ENCODE measurements around the gene BSDC1. TPM values are rescaled to one million over a fixed set of nuclear protein-coding genes. Genes with fewer than 3 reads are reported as not detected.

Gene BSDC1
- total RNA-seq, 1 donor from 2014 or later: 101 TPM

GRCh38 chr1:32336591-32336932 is 57.7 kb downstream of the BSDC1 start:
- no peak for DNase-seq (ENCODE audit: low spot score)

- DNase-seq (ENCODE audit: low spot score): peak; percentile 80
Observed at GRCh38 chr1:32335790-32336590, 58.3 kb downstream of the BSDC1 start, which contains the start of gene MARCKSL1. MARCKSL1 (minus strand) TSS chr1:32336233; CDS start chr1:32336033, 200 bp downstream.

GRCh38 chr1:32335535-32335789 is 58.8 kb downstream of the BSDC1 start:
- no peak for DNase-seq (ENCODE audit: low spot score)

GRCh38 chr1:32334864-32335534 is 59.2 kb downstream of the BSDC1 start:
- DNase-seq (ENCODE audit: low spot score): no peak

GRCh38 chr1:32334274-32334861 is 59.9 kb downstream of the BSDC1 start:
- no peak for DNase-seq (ENCODE audit: low spot score)

DNA sequence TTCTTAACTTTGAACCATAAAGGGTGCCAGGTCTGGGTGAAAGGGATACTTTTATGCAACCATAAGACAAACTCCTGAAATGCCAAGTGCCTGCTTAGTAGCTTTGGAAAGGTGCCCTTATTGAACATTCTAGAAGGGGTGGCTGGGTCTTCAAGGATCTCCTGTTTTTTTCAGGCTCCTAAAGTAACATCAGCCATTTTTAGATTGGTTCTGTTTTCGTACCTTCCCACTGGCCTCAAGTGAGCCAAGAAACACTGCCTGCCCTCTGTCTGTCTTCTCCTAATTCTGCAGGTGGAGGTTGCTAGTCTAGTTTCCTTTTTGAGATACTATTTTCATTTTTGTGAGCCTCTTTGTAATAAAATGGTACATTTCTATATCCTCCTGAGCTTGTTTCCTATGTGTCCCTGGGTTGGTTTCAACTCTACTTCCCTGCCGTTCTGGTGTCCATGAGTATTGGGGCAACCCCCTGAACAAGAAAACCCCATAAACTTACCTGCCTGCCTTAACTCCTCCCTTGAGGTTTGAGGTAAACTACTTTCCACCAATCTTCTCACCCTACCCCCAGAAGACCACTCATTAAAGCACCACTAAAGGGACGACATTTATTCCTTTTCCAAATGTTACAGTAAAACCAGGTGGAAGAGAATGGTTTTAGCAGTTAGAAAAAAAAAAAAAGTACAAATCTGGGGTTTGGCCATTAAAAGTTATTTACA is 60.8 kb downstream of the BSDC1 start:
- no peak for DNase-seq (ENCODE audit: low spot score)

DNA sequence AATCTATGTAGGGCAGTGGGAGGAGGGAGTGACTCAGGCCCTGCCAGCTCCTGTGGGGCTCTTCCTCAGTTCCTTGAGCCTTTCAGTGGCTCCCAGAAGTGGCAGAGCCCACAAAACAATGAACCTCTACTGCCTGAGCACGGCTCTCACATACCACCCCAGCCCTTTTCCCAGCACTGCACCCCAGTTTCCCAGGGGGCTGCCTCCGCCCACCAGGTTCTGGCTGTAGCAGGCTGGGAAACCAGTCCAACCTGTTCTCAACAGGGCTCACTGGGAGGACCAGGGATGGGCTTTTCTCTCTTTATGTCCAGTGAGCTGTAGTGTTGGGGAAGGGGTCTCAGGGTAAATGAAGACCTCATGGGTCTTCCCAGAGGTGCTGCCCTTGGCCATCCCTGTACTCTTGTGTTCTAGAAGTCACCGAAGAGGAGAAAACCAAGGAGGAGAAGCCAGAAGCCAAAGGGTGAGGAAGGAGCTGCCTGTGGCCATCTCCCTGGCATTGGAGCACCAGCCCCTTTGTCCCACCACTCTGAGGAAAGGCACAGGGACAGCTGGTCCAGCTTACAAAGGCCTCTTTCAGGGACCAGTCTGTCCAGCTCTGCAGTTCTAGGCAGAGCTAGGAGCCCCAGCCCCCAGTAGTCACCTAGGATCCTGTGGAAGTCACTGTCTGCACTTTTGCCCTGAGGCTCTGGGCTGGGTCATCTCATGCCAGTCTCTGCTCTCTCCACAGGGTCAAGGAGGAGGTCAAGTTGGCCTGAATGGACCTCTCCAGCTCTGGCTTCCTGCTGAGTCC is 61.8 kb downstream of the BSDC1 start:
- no peak for DNase-seq (ENCODE audit: low spot score)

- no peak for DNase-seq (ENCODE audit: low spot score)
Observed at GRCh38 chr1:32331549-32331948, 62.7 kb downstream of the BSDC1 start.

DNA sequence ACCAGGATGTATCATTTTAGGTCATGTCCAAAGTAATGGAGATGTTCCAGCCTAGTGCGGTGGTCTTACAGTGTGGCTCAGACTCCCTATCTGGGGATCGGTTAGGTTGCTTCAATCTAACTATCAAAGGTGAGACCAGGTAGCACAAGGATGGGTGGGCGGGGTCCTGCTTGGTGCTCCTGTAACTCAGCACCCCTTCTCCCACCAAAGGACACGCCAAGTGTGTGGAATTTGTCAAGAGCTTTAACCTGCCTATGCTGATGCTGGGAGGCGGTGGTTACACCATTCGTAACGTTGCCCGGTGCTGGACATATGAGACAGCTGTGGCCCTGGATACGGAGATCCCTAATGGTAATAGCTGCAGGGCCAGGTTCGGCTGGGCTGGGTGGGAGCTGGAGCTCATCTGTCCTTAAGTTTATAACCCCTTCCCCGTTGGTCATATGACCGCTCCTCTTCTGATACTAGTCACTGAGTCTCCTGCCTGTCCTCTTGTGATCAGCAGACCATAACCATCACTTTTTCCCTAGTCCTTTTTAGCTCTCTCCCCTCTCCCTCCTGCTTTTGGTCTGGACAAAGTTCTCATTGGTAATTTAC is 63.6 kb downstream of the BSDC1 start:
- no peak for DNase-seq (ENCODE audit: low spot score)

- DNase-seq (ENCODE audit: low spot score): no peak
Observed at GRCh38 chr1:32329931-32330466, 64.2 kb downstream of the BSDC1 start.

- no peak for DNase-seq (ENCODE audit: low spot score)
Observed at GRCh38 chr1:32327204-32327603, 67.0 kb downstream of the BSDC1 start.

DNA sequence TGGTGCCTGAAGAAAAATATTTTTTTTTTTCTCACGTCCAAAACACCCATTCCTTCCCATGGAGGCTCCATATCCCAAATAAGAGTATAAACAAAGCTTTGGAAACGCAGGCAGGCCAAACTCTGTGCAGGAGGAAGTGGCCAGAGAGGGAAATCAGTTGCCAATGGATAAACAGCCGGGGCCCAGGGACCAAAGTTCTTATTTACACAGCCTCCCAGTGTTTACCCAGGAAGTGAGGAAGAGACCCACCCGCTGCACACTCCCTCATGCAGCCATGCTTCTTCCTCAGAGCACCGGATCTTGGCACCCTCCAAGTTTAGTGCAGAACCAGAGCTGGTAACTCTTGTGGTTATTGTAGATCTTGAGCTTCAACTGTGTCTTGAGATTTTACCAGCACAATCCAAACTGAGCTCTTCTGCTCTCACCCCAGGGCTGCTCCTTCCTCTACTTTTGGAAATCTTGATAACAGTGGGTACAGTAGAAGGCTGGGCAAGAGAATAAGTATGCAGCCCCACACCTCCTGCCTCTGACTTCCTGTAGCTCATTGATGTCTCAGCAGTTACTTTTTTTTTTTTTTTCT is 72.4 kb downstream of the BSDC1 start:
- DNase-seq (ENCODE audit: low spot score): peak; percentile 87

DNA sequence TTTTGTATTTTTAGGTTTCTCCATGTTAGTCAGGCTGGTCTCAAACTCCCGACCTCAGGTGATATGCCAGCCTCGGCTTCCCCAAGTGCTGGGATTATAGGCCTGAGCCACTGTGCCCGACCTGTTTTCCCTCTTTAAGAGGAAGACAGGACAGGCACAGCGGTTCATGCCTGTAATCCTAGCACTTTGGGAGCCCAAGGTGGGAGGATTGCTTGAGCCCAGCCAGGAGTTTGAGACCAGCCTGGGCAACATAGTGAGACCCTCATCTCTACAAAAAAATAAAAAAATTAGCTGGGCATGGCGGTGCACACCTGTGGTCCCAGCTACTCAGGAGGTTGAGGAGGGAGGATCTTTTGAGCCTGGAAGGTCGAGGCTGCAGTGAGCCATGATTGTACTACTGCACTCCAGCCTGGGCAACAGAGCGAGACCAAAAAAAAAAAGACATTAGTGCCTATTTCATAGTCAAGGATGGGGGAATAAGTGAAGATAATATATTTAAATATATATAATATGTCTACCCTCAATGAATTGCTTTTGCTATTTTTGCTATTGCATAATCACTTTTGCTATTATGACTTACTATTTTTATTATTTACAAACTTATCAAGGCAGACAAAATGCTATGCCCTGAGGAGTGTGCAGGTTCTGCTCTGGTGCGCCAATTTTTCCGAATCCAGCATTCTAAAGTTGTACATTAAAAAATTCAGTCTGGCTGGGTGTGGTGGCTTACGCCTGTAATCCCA is 75.9 kb downstream of the BSDC1 start:
- no peak for DNase-seq (ENCODE audit: low spot score)

DNA sequence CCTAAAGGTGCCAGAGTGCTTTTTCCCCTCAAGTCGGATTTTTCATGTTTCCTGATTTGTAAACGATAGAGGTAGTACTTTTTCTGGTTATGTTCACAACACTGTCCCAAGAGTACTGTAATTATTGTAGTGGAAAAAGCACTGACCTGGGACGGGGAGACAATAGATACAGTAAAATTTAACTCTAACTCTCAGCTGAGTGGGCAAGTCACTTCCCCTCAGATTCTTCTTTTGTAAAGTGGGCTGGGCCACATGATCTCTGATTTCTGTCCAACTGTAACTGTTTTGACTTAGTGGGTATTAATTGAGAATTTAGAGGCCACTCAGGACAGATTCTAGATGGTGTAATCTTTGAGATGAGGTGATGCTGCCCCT is 77.4 kb downstream of the BSDC1 start:
- DNase-seq (ENCODE audit: low spot score): no peak

Other genes with a start within 250 kb of the BSDC1 start
- 62.1 TPM for gene TXLNA, start 214.8 kb downstream of the BSDC1 start, total RNA-seq
- 12.1 TPM for gene CCDC28B, start 193.8 kb downstream of the BSDC1 start, total RNA-seq
- gene IQCC, start 188.8 kb downstream of the BSDC1 start, total RNA-seq: 3.5 TPM
- not detected for gene DCDC2B, start 185.4 kb downstream of the BSDC1 start, total RNA-seq
- 35.1 TPM for gene TMEM234, start 172.1 kb downstream of the BSDC1 start, total RNA-seq
- 132 TPM for gene EIF3I, start 172.0 kb downstream of the BSDC1 start, total RNA-seq
- gene FAM167B, start 147.2 kb downstream of the BSDC1 start, total RNA-seq: 7.6 TPM
- 11.5 TPM for gene LCK, start 143.2 kb downstream of the BSDC1 start, total RNA-seq
- 166 TPM for gene HDAC1, start 102.4 kb downstream of the BSDC1 start, total RNA-seq
- gene MARCKSL1, start 58.2 kb downstream of the BSDC1 start, total RNA-seq: 303 TPM
- 11.1 TPM for gene FAM229A, start 32.0 kb downstream of the BSDC1 start, total RNA-seq
- 3.3 TPM for gene TSSK3, start 31.9 kb downstream of the BSDC1 start, total RNA-seq
- 0.03 TPM for gene ZBTB8B, start 70.6 kb upstream of the BSDC1 start, total RNA-seq
- 7.3 TPM for gene ZBTB8A, start 145.0 kb upstream of the BSDC1 start, total RNA-seq

Data from mucosa of gallbladder (tissue), 1 donor.